ENCODE measurements around the gene CD226.

CD226 gene

GRCh38 chr18:69898241-69898861 lies 49.3 kb downstream of the CD226 start:
- Histone ChIP-seq H3K9ac (ENCODE audit: insufficient read length, low read depth) (no peak overlapping the region), H3K9me3 (ENCODE audit: insufficient read depth, low read length) (no peaks in the 10 kb centered on the region), H3K36me3 (ENCODE audit: insufficient read depth, insufficient read length, low read length) (no peaks in the 10 kb centered on the region), H3K27me3 (ENCODE audit: insufficient read depth, insufficient read length) (no peaks in the 10 kb centered on the region), H3K4me3 (ENCODE audit: insufficient read length, low read depth) (no peak overlapping the region), H3K4me1 (ENCODE audit: insufficient read depth, insufficient read length) (no peaks in the 10 kb centered on the region)
- TF ChIP-seq YY1 (IDR thresholded peaks at IDR 0.05; ENCODE audit: insufficient read depth, insufficient read length), result no peak
- TF ChIP-seq ZNF274 (IDR thresholded peaks at IDR 0.05; ENCODE audit: low read depth, low read length), result no peak
- TF ChIP-seq SUZ12 (IDR thresholded peaks at IDR 0.05; ENCODE audit: extremely low read depth, insufficient read depth, insufficient read length), result no peak
- DNase-seq (ENCODE audit: low read depth, low spot score), result no peak

- Histone ChIP-seq H3K36me3 (ENCODE audit: insufficient read depth, insufficient read length, low read length) (no peaks in the 10 kb centered on the region), H3K27me3 (ENCODE audit: insufficient read depth, insufficient read length) (no peaks in the 10 kb centered on the region), H3K9ac (ENCODE audit: insufficient read length, low read depth) (no peak overlapping the region), H3K4me1 (ENCODE audit: insufficient read depth, insufficient read length) (no peaks in the 10 kb centered on the region), H3K9me3 (ENCODE audit: insufficient read depth, low read length) (no peaks in the 10 kb centered on the region), H3K4me3 (ENCODE audit: insufficient read length, low read depth) (no peak overlapping the region)
- DNase-seq (ENCODE audit: low read depth, low spot score), result no peak
- TF ChIP-seq ZNF274 (IDR thresholded peaks at IDR 0.05; ENCODE audit: low read depth, low read length) (no peak), SUZ12 (IDR thresholded peaks at IDR 0.05; ENCODE audit: extremely low read depth, insufficient read depth, insufficient read length) (no peak), YY1 (IDR thresholded peaks at IDR 0.05; ENCODE audit: insufficient read depth, insufficient read length) (no peak)
Observed at GRCh38 chr18:69897397-69898108, 50.1 kb downstream of the CD226 start.

GRCh38 chr18:69895066-69896047 lies 52.3 kb downstream of the CD226 start:
- TF ChIP-seq ZNF274 (IDR thresholded peaks at IDR 0.05; ENCODE audit: low read depth, low read length), result no peak
- no peak for TF ChIP-seq YY1 (IDR thresholded peaks at IDR 0.05; ENCODE audit: insufficient read depth, insufficient read length)

GRCh38 chr18:69894467-69894866 lies 53.2 kb downstream of the CD226 start:
- Histone ChIP-seq H3K27me3 (ENCODE audit: insufficient read depth, insufficient read length) (no peaks in the 10 kb centered on the region), H3K9ac (ENCODE audit: insufficient read length, low read depth) (no peak overlapping the region), H3K4me1 (ENCODE audit: insufficient read depth, insufficient read length) (no peaks in the 10 kb centered on the region), H3K9me3 (ENCODE audit: insufficient read depth, low read length) (no peaks in the 10 kb centered on the region), H3K36me3 (ENCODE audit: insufficient read depth, insufficient read length, low read length) (no peaks in the 10 kb centered on the region), H3K4me3 (ENCODE audit: insufficient read length, low read depth) (no peak overlapping the region)
- TF ChIP-seq SUZ12 (IDR thresholded peaks at IDR 0.05; ENCODE audit: extremely low read depth, insufficient read depth, insufficient read length) (no peak), ZNF274 (IDR thresholded peaks at IDR 0.05; ENCODE audit: low read depth, low read length) (no peak), YY1 (IDR thresholded peaks at IDR 0.05; ENCODE audit: insufficient read depth, insufficient read length) (no peak)
- no peak for DNase-seq (ENCODE audit: low read depth, low spot score)

More at GRCh38 chr18:69895066-69896047, 52.3 kb downstream of the CD226 start:
- Histone ChIP-seq H3K4me1 (ENCODE audit: insufficient read depth, insufficient read length) (no peaks in the 10 kb centered on the region), H3K9ac (ENCODE audit: insufficient read length, low read depth) (no peak overlapping the region), H3K9me3 (ENCODE audit: insufficient read depth, low read length) (no peaks in the 10 kb centered on the region), H3K27me3 (ENCODE audit: insufficient read depth, insufficient read length) (no peaks in the 10 kb centered on the region), H3K36me3 (ENCODE audit: insufficient read depth, insufficient read length, low read length) (no peaks in the 10 kb centered on the region), H3K4me3 (ENCODE audit: insufficient read length, low read depth) (no peak overlapping the region)
- DNase-seq (ENCODE audit: low read depth, low spot score), result no peak

GRCh38 chr18:69890558-69890957 lies 57.1 kb downstream of the CD226 start:
- Histone ChIP-seq H3K27me3 (ENCODE audit: insufficient read depth, insufficient read length) (no peaks in the 10 kb centered on the region), H3K4me3 (ENCODE audit: insufficient read length, low read depth) (no peak overlapping the region), H3K9ac (ENCODE audit: insufficient read length, low read depth) (no peak overlapping the region), H3K4me1 (ENCODE audit: insufficient read depth, insufficient read length) (no peaks in the 10 kb centered on the region), H3K9me3 (ENCODE audit: insufficient read depth, low read length) (no peaks in the 10 kb centered on the region), H3K36me3 (ENCODE audit: insufficient read depth, insufficient read length, low read length) (no peaks in the 10 kb centered on the region)
- no peak for TF ChIP-seq ZNF274 (IDR thresholded peaks at IDR 0.05; ENCODE audit: low read depth, low read length)
- no peak for TF ChIP-seq SUZ12 (IDR thresholded peaks at IDR 0.05; ENCODE audit: extremely low read depth, insufficient read depth, insufficient read length)
- TF ChIP-seq YY1 (IDR thresholded peaks at IDR 0.05; ENCODE audit: insufficient read depth, insufficient read length), result no peak
- no peak for DNase-seq (ENCODE audit: low read depth, low spot score)

- no peak for DNase-seq (ENCODE audit: low read depth, low spot score)
- TF ChIP-seq ZNF274 (IDR thresholded peaks at IDR 0.05; ENCODE audit: low read depth, low read length) (no peak), YY1 (IDR thresholded peaks at IDR 0.05; ENCODE audit: insufficient read depth, insufficient read length) (no peak), SUZ12 (IDR thresholded peaks at IDR 0.05; ENCODE audit: extremely low read depth, insufficient read depth, insufficient read length) (no peak)
- no peaks in the 10 kb centered on the region for H3K27me3 ChIP-seq (ENCODE audit: insufficient read depth, insufficient read length)
Observed at GRCh38 chr18:69889009-69889408, 58.7 kb downstream of the CD226 start.

More at GRCh38 chr18:69889009-69889408, 58.7 kb downstream of the CD226 start:
- Histone ChIP-seq H3K4me3 (ENCODE audit: insufficient read length, low read depth) (no peak overlapping the region), H3K9me3 (ENCODE audit: insufficient read depth, low read length) (no peaks in the 10 kb centered on the region), H3K9ac (ENCODE audit: insufficient read length, low read depth) (no peak overlapping the region), H3K4me1 (ENCODE audit: insufficient read depth, insufficient read length) (no peaks in the 10 kb centered on the region), H3K36me3 (ENCODE audit: insufficient read depth, insufficient read length, low read length) (no peaks in the 10 kb centered on the region)
